Tibial artery (tissue), 4 donors: ENCODE measurements around the gene GLCE.

ENCODE experiments used
- DNase-seq, 2 donors: peaks; one replicate each; pipeline ENCODE4 v3.0.0-alpha.2; 2019
- H3K27ac ChIP-seq, 2 donors: fragments of 200-600 bp; sonication (generic) in 1 of 2; 1 replicate in 1 of 2; 2 replicates in 1 of 2; pipeline ENCODE4 v1.5.1; 2018 to 2019; ENCODE audit warnings: mild to moderate bottlenecking in 1 of 2
- H3K27me3 ChIP-seq, 2 donors: fragments of 200-600 bp; sonication (generic) in 1 of 2; one replicate each; pipeline versions ENCODE4 v1.5.1 to v1.6.0; 2016 to 2019
- H3K36me3 ChIP-seq, 3 donors: fragments of 200-600 bp; sonication (generic) in 2 of 3; one replicate each; pipeline ENCODE4 v1.5.1; 2016 to 2019; ENCODE audit warnings: mild to moderate bottlenecking in 2 of 3
- H3K4me1 ChIP-seq, 4 donors: fragments of 200-600 bp; sonication (generic) in 2 of 4; 1 replicate in 3 of 4; 2 replicates in 1 of 4; pipeline ENCODE4 v1.5.1; 2016 to 2019
- H3K4me3 ChIP-seq, 2 donors: fragments of 200-600 bp; sonication (generic) in 1 of 2; 1 replicate in 1 of 2; 2 replicates in 1 of 2; pipeline ENCODE4 v1.5.1; 2018 to 2019; ENCODE audit warnings: mild to moderate bottlenecking in 2 of 2
- H3K9me3 ChIP-seq, 3 donors: fragments of 200-600 bp; sonication (generic) in 1 of 3; one replicate each; pipeline ENCODE4 v1.5.1; 2016 to 2019
- CTCF ChIP-seq, 2 experiments: fragments of 200-600 bp in 1 of 2; fragments of 450-650 bp in 1 of 2; IDR thresholded peaks; one replicate each; pipeline ENCODE4 v1.5.1; 2017 to 2019; ENCODE audit warnings: antibody characterized with exemption in 2 of 2, mild to moderate bottlenecking in 1 of 2, moderate library complexity in 1 of 2
- intact Hi-C: fragments of 100-400 bp; cut with DNase I; formaldehyde crosslinking; loops from one replicate; pipeline ENCODE4 v1.15.0; 2023; ENCODE audit warnings: low total_unique reads

The GLCE gene

DNA sequence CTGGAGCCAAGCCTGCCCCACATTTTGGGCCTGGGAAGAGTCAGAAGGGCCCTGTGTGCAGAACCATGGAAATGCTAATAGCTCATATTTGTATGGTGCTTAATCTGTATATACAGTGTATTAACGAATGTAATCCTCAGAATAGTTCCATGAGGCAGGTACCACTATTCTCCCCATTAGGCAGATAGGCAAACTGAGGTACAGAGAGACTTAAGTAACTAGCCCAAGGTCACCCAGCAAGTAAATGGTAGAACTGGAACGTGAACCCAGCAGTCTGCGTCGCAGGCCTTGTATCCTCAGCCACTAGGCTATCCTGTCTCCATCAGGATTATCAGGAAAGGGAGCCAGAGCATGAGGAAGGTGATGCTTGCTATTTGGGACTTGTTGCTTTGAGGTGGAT lies 28.0 kb upstream of the GLCE start:
- TF ChIP-seq CTCF (IDR thresholded peaks at IDR 0.05): no peak
- H3K4me1 ChIP-seq: peaks cover 0 to 8% (median 0%) of the 10 kb centered on the region in 4 donors
- H3K27me3 ChIP-seq: peaks cover 0 to 6% of the 10 kb centered on the region in 2 donors
- intact Hi-C loops: no loop called here
- no peaks in the 10 kb centered on the region for H3K36me3 ChIP-seq
- no peak for DNase-seq
- no peak overlapping the region for H3K4me3 ChIP-seq
- no peaks in the 10 kb centered on the region for H3K9me3 ChIP-seq
- no peak overlapping the region for H3K27ac ChIP-seq

DNA sequence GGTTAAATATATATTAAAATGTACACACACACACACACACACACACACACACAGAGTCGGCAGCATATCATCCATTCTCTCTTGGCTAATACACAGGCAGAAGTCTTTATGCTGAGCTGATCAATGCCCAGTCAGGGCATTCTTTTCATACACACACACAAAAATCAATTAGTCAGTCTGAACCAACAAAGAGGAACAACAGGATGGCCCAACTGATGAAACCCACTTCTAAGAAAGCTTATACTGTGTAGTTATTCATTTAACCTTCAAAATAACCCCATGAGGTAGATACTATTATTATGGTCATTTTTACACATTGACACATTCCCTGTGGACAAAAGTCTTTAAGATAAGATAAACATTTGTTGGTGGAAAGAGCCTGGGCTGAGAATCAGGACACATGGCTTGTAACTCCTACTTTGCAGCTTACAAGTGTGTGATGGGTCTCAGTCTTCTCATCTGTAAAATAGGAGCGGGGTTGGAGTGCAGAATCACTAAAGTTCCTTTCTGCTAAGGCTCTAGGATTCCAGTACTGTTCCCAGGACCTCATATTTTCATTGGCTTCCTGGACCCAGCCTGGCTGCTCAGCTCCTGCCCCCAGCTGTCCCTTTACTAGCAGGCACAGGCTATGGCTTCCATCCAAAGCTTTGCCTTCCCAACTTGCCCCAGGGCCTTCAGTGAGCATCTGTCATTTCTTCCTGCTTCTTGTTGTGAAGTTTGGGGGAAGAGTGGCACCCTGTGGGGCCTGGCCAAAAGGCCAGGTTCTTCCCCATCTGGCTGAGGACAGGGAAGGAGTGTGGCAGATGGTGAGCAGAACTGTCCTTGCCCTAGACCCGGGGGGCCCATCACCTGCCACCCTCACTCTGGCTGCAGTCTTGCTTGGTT lies 27.2 kb upstream of the GLCE start:
- no peak for DNase-seq
- Histone ChIP-seq H3K4me3 (no peak overlapping the region), H3K27me3 (peaks cover 0 to 13% of the 10 kb centered on the region in 2 donors), H3K4me1 (peaks cover 0 to 8% (median 0%) of the 10 kb centered on the region in 4 donors), H3K36me3 (no peaks in the 10 kb centered on the region), H3K27ac (no peak overlapping the region), H3K9me3 (no peaks in the 10 kb centered on the region)
- no peak for TF ChIP-seq CTCF (IDR thresholded peaks at IDR 0.05)
- intact Hi-C loops: no loop called here

GRCh38 chr15:69133862-69134519 lies 26.4 kb upstream of the GLCE start:
- H3K9me3 ChIP-seq: no peaks in the 10 kb centered on the region
- H3K27me3 ChIP-seq: peaks cover 0 to 13% of the 10 kb centered on the region in 2 donors
- intact Hi-C loops: no loop called here

DNA sequence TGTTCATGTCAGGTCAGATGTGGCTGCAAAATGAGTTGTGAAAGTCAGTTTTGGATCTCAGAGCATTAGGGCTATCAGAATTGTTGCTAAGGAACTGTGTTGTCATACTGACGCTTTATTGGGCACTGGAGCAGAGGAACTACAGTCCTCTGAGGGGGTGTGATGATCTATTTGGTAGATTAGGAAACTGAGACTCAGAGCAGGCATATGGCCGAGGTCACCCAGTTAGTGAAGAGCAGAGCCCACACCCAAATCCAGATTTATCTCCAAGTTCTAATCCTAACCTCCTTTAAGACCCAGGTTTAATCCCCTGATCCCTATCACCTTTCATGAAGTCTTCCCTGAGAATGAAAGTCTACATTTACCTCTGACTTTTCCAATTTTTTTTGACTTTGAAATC lies 25.6 kb upstream of the GLCE start:
- no peaks in the 10 kb centered on the region for H3K9me3 ChIP-seq
- peaks cover 0 to 13% of the 10 kb centered on the region in 2 donors for H3K27me3 ChIP-seq
- H3K4me1 ChIP-seq: no peaks in the 10 kb centered on the region
- no peak overlapping the region for H3K27ac ChIP-seq
- H3K4me3 ChIP-seq: no peak overlapping the region
- intact Hi-C loops: no loop called here
- no peak for DNase-seq
- H3K36me3 ChIP-seq: no peaks in the 10 kb centered on the region
- no peak for TF ChIP-seq CTCF (IDR thresholded peaks at IDR 0.05)

More at GRCh38 chr15:69133862-69134519, 26.4 kb upstream of the GLCE start:
- TF ChIP-seq CTCF (IDR thresholded peaks at IDR 0.05): no peak
- DNase-seq: no peak
- Histone ChIP-seq H3K36me3 (no peaks in the 10 kb centered on the region), H3K4me3 (no peak overlapping the region), H3K27ac (no peak overlapping the region), H3K4me1 (peaks cover 0 to under 1% (median 0%) of the 10 kb centered on the region in 4 donors)

GRCh38 chr15:69135499-69135898 lies 24.9 kb upstream of the GLCE start:
- peaks cover 0 to 18% of the 10 kb centered on the region in 2 donors for H3K27me3 ChIP-seq
- intact Hi-C loops: no loop called here

More at GRCh38 chr15:69135499-69135898, 24.9 kb upstream of the GLCE start:
- no peaks in the 10 kb centered on the region for H3K36me3 ChIP-seq
- TF ChIP-seq CTCF (IDR thresholded peaks at IDR 0.05): no peak
- H3K4me1 ChIP-seq: no peaks in the 10 kb centered on the region
- no peaks in the 10 kb centered on the region for H3K9me3 ChIP-seq
- DNase-seq: no peak
- no peak overlapping the region for H3K4me3 ChIP-seq
- no peak overlapping the region for H3K27ac ChIP-seq
